Pancreas (tissue), 10 donors: ENCODE results near the gene PLEKHH1. TPM values are rescaled to one million over a fixed set of nuclear protein-coding genes. Genes with fewer than 3 reads are reported as not detected.
A peak's percentile ranks its signal among the peaks of the same experiment; 100 is the strongest.

Experiments used
- ATAC-seq, 4 donors: fragments of 200-7000 bp; cut with Tn5 transposase; one replicate each; pipeline versions ENCODE4 v1.8.0 to v1.9.1; 2020; ENCODE audit warnings: mild to moderate bottlenecking in 4 of 4, moderate library complexity in 4 of 4
- DNase-seq, 6 donors: peaks; one replicate each; pipeline ENCODE4 v3.0.0-alpha.2; 2020
- FAIRE-seq: peaks from 2 replicates; lab custom pipeline; 2012; peaks lifted over from hg19 to GRCh38; lab: Jason Lieb, UNC
- H3K27ac ChIP-seq, 4 donors: fragments of 200-600 bp; sonication (generic); 1 replicate in 3 of 4; 2 replicates in 1 of 4; pipeline versions ENCODE4 v1.5.0 to v1.8.0; 2020
- H3K27me3 ChIP-seq, 4 donors: fragments of 200-600 bp; one replicate each; pipeline ENCODE4 v1.8.0; 2021
- H3K36me3 ChIP-seq, 3 donors: fragments of 200-600 bp; sonication (generic) in 1 of 3; one replicate each; pipeline versions ENCODE4 v1.5.0 to v1.8.0; 2020 to 2021
- H3K4me1 ChIP-seq, 3 donors: fragments of 200-600 bp; one replicate each; pipeline ENCODE4 v1.8.0; 2021
- H3K4me3 ChIP-seq, 4 donors: fragments of 200-600 bp; sonication (generic) in 2 of 4; one replicate each; pipeline versions ENCODE4 v1.5.0 to v1.8.0; 2020 to 2021
- H3K9me3 ChIP-seq, 4 donors: fragments of 200-600 bp; one replicate each; pipeline ENCODE4 v1.8.0; 2021
- CTCF ChIP-seq, 4 donors: fragments of 200-600 bp; sonication (generic) in 3 of 4; IDR thresholded peaks; one replicate each; pipeline versions ENCODE4 v1.5.0 to v1.8.0; 2021; ENCODE audit warnings: antibody characterized with exemption in 4 of 4
- WGBS, 2 donors: extraction: QIAGEN DNeasy Blood & Tissue Kit; methylation state at CpG; one replicate each; pipeline ENCODE4 v1.1.7; 2013; 5-methylcytosine and 5-hydroxymethylcytosine counted together
- intact Hi-C, 3 donors: fragments of 100-400 bp; cut with DNase I; formaldehyde crosslinking; loops; one replicate each; pipeline versions ENCODE4 v1.11.1 to v1.14.2; 2022
- polyA plus RNA-seq, 2 donors: library from polyadenylated mRNA; stranded (reverse); fragments of 200-250 nt; gene quantifications; one replicate each; pipeline ENCODE4 v1.2.3, GENCODE V29; 2013
- total RNA-seq, 6 donors: library from RNA; stranded (reverse); fragmentation: NEBNext Ultra II Directional in 4 of 6; extraction: Animal tissue kit (Norgen Biotek cat#: 25700) in 4 of 6; gene quantifications; one replicate each; pipeline versions ENCODE4 v1.2.1 to v1.2.4, GENCODE V29; 2021 to 2023
- donor health status: healthy with polysubstance abuse.
- donor health status: DM: no; HTN: no; CAD: no; lungs with moderate emphysema.
- donor health status: DM: no; HTN: no; CAD: no.
- donor health status: control.
- donor health status: control.
- donor health status: Bipolar disorder and iron deficiency.
- donor health status: DM: yes; HTN: yes; CAD: no.
- donor health status: DM: no; HTN: no; CAD: no.
- donor health status: DM: no; HTN: no; CAD: no.
- donor health status: DM: yes; HTN: yes; CAD: no.

PLEKHH1 gene
- total and polyA plus RNA-seq, 8 donors: 15.0 to 48.8 (median 22.6) TPM

GRCh38 chr14:67618617-67619063 is 85.5 kb downstream of the PLEKHH1 start:
- ATAC-seq (peak; percentile 49 to 74 (median 57)), FAIRE-seq (peak; percentile 51), DNase-seq (peak in 1 of 6 donors; percentile 26)
- no peaks in the 10 kb centered on the region for H3K36me3 ChIP-seq
- no peak overlapping the region for H3K4me3 ChIP-seq
- H3K27ac ChIP-seq: peak overlapping the region; percentile 53 to 81 (median 76)
- TF ChIP-seq CTCF (IDR thresholded peaks at IDR 0.05): peak; percentile 12 to 52 (median 37)
- peaks cover 5 to 8% (median 7%) of the 10 kb centered on the region in 3 donors for H3K4me1 ChIP-seq
- no peaks in the 10 kb centered on the region for H3K27me3 ChIP-seq
- intact Hi-C loops: no loop called here
- no peaks in the 10 kb centered on the region for H3K9me3 ChIP-seq

GRCh38 chr14:67619446-67620216 is 86.5 kb downstream of the PLEKHH1 start, which contains the start of gene ARG2:
Gene ARG2 (plus strand): TSS chr14:67619920. CDS start chr14:67619978, 58 bp downstream.
- peak in 1 of 4 donors; percentile 5 for TF ChIP-seq CTCF (IDR thresholded peaks at IDR 0.05)
- intact Hi-C loops: no loop called here
- Histone ChIP-seq H3K36me3 (no peaks in the 10 kb centered on the region), H3K9me3 (no peaks in the 10 kb centered on the region), H3K4me3 (peak within 1 kb of the TSS; percentile 28 to 60 (median 53)), H3K4me1 (peaks cover 5 to 8% (median 7%) of the 10 kb centered on the region in 3 donors), H3K27ac (peak within 1 kb of the TSS; percentile 53 to 81 (median 76)), H3K27me3 (no peaks in the 10 kb centered on the region)
- ATAC-seq: peak; percentile 96 to 98 (median 97)
- peak; percentile 99 to 100 (median 100) for DNase-seq
- no peak for FAIRE-seq
- WGBS, 2 donors: 0 to 1% methylated on average over 42 to 62 of the region's 62 CpGs

GRCh38 chr14:67620217-67620785 is 87.2 kb downstream of the PLEKHH1 start:
- DNase-seq (peak; percentile 15 to 60 (median 34)), ATAC-seq (peak in 3 of 4 donors; percentile 1 to 4 (median 3)), FAIRE-seq (no peak)
- Histone ChIP-seq H3K27me3 (no peaks in the 10 kb centered on the region), H3K4me1 (peaks cover 5 to 8% (median 7%) of the 10 kb centered on the region in 3 donors), H3K9me3 (no peaks in the 10 kb centered on the region), H3K36me3 (no peaks in the 10 kb centered on the region), H3K4me3 (peak overlapping the region; percentile 28 to 60 (median 53)), H3K27ac (peak overlapping the region; percentile 53 to 81 (median 76))
- 1 to 4% methylated on average over 19 of the region's 19 CpGs for WGBS, 2 donors
- TF ChIP-seq CTCF (IDR thresholded peaks at IDR 0.05): no peak
- intact Hi-C loops: no loop called here

- Histone ChIP-seq H3K4me1 (peaks cover 5 to 8% (median 7%) of the 10 kb centered on the region in 3 donors), H3K36me3 (no peaks in the 10 kb centered on the region), H3K9me3 (no peaks in the 10 kb centered on the region), H3K27ac (peak overlapping the region in 1 of 4 donors; percentile 15), H3K4me3 (no peak overlapping the region), H3K27me3 (no peaks in the 10 kb centered on the region)
- TF ChIP-seq CTCF (IDR thresholded peaks at IDR 0.05): no peak
- DNase-seq (no peak), FAIRE-seq (no peak), ATAC-seq (no peak)
- 72 to 75% methylated on average over 4 of the region's 4 CpGs for WGBS, 2 donors
- intact Hi-C loops: no loop called here
Observed at GRCh38 chr14:67622675-67623074, 89.6 kb downstream of the PLEKHH1 start.
